ENCODE data around the gene TP63. TPM values are rescaled to one million over a fixed set of nuclear protein-coding genes. Genes with fewer than 3 reads are reported as not detected.

Gene TP63
- total RNA-seq = under 0.01 and 0.28 TPM in 2 replicates

GRCh38 chr3:189631373-189631408 lies at the start of gene TP63:
Gene TP63, plus strand, starts transcription at chr3:189631389. Its CDS starts 127 bp downstream, at chr3:189631516.

